AG20443 (cell line): Measurements from ENCODE around the gene MFSD8.
"Not testable (repeated sequence)": the region's sequence is repeated elsewhere in the genome, so short reads cannot be mapped to it uniquely, and the experiment has no call there.

Experiments used
- DNase-seq: peaks from one replicate; pipeline ENCODE4 v3.0.0; 2012; ENCODE audit warnings: low spot score, mixed read lengths

Gene MFSD8, protein sequence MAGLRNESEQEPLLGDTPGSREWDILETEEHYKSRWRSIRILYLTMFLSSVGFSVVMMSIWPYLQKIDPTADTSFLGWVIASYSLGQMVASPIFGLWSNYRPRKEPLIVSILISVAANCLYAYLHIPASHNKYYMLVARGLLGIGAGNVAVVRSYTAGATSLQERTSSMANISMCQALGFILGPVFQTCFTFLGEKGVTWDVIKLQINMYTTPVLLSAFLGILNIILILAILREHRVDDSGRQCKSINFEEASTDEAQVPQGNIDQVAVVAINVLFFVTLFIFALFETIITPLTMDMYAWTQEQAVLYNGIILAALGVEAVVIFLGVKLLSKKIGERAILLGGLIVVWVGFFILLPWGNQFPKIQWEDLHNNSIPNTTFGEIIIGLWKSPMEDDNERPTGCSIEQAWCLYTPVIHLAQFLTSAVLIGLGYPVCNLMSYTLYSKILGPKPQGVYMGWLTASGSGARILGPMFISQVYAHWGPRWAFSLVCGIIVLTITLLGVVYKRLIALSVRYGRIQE

DNA sequence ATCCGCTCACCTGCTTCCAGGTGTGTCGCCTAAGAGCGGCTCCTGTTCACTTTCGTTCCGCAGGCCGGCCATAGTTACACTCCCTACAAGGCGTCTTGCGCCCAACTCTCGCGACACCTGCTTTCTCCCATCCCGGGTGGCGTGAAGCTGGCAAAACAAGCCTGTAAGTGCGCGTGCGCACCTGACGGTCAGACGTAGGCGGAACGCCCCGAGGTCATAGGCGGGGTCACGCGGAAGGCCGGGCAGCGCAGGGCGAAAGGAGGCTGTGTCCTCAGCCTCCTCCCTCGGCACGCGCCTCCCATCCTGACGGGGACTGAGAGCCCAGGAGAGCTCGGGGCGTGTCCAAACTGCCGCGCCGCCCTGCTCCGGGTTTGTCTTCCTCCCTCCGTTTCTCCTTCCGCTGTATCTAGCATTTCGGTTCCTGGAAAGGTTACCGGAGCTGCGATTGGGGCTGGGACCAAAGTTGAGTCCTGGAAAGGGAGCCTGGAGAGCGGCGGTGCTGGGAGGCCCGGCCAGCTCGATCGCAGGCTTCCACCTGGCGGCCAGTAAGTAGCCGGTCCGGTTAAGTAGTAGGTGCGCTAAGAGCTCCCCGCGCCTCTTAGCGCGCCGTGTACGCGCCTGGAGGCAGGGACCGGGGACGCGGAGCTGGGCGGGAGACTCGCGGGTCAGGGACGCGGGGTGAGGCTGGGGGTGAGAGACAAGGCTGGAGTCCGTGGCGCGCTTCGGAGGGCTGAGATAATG lies at the start of gene MFSD8, which contains the start of gene ABHD18:
Gene MFSD8 (minus strand): TSS at position 112 of the 741 bp plus-strand sequence. CDS start 40 bp downstream, at position 72.
Gene ABHD18 (plus strand): TSS at position 345 of the 741 bp plus-strand sequence. CDS start 17,550 bp downstream, outside the sequence.
- DNase-seq, result peak; percentile 98

DNA sequence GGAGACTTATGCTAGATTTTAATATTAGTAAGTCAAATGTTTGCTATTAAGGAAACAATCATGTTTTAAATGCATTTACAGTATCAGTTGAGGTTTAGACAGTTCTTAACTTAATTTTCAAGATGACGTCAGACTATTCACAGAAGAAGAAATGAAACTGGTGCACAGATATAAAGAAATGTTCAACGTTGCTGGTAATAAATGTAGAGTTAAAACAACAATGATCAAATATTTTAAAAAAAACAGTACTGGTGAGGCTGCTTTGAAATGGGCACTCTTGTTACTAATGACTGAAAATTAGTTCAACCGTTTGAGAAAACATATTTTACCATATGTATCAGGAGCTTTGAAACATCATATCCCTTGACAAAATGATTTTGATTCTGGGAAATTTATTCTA lies 44.5 kb upstream of the MFSD8 start:
- DNase-seq, result no peak

DNA sequence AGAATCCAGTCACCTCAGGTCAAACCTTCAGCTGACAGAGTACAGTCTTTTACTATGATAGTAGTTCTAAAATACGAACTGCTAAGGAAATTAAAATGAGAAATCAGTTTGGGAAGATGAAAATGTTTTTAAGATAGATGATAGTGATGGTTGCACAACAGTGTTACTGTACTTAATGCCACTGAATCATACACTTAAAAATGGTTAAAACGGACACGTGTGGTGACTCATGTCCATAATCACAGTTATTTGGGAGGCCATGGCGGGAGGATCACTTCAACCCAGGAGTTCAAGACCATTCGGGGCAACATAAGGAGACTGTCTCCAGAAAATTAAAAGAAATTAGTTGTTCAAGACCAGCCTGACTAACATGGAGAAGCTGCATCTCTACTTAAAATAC lies 41.6 kb upstream of the MFSD8 start:
- DNase-seq, result no peak

DNA sequence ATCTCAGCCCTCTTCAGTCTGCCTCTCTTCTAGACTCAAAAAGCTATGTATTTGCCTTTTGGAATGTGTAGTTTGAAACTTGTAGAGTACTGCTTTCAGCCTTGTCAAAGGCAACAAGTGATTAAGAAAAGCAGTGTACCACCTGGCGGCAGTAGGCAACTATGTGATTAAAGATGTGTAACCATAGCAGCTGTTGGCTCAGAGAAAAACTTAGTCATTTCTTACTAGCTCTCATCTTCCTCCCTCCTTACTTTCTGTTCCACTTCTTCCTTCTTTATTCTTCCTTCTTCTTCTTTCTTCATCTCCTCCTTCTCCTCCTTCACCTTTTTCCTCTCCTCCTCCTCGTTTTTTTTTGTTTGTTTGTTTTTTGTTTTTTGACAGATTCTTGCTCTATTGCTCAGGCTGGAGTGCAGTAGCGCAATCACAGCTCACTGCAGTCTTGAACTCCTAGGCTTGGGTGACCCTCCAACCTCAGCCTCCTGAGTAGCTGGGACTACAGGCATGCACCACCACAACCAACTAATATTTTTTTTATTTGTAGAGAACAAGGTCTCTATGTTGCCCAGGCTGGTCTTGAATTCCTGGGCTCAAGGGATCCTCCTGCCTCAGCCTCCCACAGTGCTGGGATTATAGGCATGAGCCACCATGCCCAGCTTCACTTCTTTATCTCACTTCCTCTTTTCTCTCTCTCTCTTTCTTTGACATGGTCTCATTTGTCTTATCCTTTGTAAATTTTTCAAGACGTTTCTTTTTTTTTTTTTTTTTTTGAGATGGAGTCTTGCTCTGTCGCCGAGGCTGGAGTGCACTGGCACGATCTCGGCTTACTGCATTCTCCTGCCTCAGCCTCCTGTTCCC lies 32.8 kb upstream of the MFSD8 start:
- peak; percentile 34 for DNase-seq

DNA sequence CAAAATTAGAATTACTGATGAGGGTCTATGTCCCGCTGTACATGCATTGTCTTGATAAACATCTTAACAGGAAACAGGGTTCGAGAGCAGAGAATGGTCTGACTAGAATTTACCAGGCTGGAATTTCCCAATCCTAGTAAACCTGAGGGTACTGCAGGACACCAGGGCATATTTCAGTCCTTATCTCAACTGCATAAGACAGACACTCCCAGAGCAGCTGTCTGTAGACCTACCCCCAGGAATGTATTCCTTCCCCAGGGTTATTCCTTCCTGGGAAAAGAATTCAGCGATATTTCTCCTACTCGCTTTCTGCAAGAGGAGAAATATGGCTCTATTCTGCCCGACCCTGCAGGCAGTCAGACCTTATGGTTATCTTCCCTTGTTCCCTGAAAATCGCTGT lies 31.5 kb upstream of the MFSD8 start:
- not testable (repeated sequence) for DNase-seq

DNA sequence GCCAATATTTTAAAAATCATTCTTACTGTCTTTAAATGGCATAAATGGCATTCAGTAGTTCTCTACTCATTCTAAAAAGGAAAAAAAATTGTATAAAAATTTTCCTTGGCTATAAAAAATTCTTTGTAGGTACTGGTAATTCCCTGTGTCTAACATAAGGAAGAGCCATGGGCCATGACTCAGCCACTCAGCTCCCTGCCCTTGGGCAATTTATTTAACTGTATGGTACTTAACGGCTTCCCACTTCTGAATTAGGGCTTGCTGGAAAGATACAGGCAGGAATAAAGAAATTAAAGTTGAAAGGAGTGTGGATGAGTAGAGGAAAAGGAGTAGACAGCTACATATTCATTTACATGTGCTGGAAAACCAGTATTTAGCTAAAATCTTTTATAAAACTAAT lies 30.8 kb upstream of the MFSD8 start:
- DNase-seq, result peak; percentile 13

DNA sequence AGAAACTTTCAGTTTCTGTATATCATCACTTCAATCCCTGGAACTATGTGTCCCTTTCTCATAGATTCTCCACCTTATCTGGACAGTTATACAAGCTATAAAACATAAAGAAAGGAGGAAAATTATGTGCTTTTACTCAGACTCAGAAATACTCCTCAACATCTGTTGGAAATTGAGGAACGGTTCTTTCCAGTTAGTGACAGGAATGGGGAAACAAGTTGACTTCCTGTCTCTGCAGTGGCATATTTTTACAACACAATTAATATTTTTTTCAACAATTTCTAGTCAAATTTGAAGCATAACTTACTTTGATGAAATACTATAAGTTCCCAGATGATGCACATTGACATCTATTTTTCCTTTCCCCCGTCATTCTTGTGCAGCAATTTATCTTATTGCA lies 28.2 kb upstream of the MFSD8 start:
- DNase-seq, result no peak

DNA sequence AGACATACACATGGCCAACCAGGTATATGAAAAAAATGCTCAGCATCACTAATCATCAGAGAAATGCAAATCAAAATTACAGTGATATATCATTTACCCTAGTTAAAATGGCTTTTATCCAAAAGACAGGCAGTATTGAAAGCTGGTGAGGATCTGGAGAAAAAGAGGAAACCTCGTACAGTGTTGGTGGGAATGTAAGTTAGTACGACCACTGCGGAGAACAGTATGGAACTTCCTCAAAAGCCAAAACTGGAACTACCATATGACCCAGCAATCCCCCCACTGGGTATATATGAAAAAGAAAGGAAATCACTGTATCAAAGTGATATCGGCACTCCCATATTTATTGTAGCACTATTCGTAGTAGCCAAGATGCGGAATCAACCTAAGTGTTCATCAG lies 23.7 kb upstream of the MFSD8 start:
- no peak for DNase-seq

DNA sequence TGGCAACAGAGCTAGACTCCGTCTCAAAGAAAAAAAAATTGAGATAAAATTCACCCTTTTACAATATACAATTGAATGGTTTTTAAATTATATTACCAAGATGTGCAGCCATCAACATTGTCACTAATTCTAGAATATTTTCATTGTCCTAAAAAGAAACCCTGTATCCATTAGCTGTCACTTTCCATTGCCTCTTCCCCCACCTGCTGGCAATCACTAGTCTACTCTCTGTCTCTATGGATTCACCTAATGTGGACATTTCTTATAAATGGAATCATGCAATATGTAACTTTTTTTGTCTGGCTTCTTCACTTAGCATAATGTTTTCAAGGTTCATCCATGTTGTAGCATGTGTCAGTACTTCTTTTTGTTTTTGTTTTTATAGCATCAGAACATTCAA lies 21.0 kb upstream of the MFSD8 start:
- no peak for DNase-seq

DNA sequence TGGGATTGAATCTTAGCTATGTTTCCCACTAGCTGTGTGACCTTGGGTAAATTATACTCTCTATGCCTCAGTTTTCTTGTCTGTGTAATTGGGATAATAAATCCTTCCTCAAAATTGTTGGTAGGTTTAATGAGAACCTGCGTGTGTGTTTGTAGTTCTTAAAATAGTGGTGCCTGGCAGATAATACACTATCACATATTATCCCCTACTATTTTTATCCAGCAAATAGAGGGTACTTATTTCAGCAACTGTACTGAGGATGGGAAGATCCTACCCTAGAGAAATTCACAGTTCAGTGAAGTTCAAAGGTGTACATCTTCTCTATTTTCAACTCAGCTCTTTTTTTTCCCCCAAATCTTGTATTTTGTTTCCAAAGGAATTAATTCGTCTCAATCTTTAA lies 17.5 kb upstream of the MFSD8 start:
- DNase-seq, result no peak

DNA sequence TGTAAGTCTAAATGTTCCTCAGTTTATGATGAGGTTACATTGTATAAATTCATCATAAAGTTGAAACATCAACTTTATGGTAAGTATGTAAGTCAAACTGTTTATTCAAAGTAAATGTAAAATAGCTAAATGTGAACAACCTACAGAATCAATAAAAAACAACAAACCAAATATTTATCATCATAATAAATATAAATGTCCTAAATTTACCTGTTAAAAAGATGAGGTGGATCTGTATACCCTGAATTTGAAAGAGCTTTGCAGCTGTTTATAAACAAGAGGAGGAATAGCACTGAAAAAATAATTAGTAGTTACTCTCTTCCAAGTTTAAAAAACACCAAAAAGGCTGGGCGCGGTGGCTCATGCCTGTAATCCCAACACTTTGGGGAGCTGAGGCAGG lies 14.0 kb upstream of the MFSD8 start:
- no peak for DNase-seq

DNA sequence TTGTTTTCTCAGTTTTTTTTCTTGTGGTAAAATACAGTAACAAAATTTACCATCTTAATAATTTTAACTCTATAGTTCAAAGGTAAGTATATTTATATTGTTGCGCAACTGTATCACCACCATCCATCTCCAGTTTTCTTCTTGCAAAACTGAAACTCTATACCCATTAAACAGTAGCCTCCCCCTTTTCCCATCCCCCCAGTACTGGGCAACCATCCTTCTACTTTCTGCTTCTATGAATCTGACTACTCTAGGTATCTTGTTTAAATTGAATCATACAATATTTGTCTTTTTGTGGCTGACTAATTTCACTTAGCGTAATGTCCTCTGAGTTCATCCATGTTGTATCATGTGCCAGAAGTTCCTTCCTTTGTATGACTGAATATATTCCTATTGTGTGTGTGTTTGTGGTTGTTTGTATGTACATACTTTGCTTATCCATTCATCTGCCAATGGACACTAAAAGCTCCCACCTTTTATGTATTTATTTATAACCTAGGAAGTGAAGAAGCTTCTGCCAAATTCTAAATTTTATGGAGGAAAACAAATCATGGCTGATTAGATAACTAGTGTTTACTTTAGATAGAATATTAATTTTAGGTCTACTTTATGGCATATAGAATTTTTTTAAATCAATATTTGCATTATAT lies 10.3 kb upstream of the MFSD8 start:
- no peak for DNase-seq

DNA sequence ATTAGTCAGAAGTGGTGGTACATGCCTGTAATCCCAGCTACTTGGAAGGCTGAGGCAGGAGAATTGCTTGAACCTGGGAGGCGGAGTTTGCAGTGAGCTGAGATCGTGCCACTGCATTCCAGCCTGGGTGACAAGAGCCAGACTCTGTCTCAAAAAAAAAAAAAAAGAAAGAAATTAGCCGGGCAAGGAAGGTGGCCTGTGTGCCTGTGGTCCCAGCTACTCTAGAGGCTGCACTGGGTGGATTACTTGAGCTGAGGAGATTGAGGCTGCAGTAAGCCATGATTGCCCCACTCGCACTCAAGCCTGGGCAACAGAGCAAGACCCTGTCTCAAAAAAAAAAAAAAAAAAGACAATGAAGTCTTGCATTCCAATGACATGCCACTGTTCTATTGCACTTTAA lies 6.0 kb upstream of the MFSD8 start:
- DNase-seq, result not testable (repeated sequence)

DNA sequence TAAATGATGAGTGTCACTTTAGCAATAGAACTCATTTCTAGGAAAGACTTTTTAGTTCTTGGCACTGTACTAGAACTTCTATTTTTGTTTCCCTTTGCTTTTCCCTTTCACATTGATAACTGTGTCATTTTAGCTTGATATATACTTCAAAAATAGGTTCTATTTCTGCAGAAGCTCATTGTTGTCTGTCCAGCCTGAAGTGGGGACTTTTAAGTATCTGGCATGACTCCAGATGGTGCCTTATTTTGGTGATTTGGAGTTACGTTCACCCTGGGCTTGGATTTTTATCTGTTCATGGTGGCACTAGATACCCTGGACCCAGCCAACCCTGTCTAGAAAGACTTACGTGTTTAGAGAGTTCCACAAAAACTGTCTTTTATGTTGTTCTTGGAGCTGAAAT lies 3.6 kb upstream of the MFSD8 start:
- DNase-seq, result no peak

DNA sequence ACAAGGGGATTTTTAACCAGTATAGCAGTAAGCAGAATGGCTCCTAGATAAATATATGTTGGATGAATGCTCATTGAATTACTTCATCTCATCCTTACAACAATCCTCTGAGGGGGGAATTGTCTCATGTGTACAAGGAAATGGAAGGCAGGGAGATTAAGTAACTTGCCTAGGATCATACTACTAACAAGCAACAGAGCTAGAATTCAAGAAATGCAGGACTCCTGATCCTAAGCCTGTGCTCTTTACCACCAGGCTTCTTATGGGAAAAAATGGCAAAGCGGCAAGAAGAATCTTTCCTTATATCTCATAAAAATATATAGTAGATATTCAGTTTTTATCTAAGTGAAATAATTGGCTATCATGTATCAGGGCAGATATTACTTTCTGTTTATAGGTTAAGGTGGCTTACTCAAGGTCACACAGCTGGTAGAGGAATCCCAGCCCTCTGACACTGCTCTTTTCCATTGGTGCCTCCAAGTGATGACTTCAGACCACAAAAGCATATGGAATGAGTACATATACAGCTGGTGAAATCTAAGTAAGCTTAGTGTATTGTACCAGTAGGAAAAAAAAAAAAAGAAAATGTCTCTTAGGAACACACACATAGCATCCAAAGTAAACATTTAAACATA lies 2.3 kb upstream of the MFSD8 start:
- no peak for DNase-seq

DNA sequence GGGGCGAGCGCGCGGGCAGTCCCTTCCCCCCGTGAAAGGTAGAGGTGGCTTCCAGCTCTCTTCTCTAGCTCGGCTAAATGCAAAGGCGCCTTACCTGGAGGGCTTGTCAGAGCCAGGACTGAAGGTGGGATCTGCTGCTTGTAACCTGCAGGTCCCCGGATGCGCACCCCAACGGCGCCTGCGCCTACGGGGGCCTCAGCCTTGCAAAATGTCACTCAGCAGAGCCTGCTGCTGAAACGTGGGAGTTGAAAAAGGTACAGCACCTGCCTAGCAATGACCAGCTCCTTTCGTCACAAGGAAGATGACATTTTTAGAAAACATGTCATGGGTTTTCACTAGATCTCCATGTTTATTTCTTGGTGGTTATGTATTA lies 816 bp upstream of the MFSD8 start:
- peak; percentile 32 for DNase-seq

DNA sequence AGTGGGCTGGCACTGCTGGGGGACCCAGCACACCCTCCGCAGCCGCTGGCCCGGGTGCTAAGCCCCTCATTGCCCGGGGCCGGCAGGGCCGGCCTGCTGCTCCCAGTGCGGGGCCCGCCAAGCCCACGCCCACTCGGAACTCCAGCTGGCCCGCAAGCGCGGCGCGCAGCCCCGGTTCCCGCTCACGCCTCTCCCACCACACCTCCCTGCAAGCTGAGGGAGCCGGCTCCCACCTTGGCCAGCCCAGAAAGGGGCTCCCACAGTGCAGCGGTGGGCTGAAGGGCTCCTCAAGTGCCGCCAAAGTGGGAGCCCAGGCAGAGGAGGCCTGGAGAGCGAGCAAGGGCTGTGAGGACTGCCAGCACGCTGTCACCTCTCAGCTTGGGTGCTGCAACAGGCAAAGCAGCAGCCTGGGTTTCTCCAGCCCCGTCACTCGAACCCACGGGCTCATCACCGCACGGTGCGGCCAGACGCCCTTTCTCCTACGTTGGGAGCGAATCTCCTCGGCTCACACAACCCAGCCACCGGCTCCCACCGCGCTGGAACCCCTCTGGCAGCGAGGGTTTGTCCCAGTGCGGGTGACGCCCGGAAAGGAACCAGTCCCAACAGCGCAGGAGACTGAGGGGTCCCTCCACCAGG lies 429 bp downstream of the MFSD8 start:
- DNase-seq, result not testable (repeated sequence)

DNA sequence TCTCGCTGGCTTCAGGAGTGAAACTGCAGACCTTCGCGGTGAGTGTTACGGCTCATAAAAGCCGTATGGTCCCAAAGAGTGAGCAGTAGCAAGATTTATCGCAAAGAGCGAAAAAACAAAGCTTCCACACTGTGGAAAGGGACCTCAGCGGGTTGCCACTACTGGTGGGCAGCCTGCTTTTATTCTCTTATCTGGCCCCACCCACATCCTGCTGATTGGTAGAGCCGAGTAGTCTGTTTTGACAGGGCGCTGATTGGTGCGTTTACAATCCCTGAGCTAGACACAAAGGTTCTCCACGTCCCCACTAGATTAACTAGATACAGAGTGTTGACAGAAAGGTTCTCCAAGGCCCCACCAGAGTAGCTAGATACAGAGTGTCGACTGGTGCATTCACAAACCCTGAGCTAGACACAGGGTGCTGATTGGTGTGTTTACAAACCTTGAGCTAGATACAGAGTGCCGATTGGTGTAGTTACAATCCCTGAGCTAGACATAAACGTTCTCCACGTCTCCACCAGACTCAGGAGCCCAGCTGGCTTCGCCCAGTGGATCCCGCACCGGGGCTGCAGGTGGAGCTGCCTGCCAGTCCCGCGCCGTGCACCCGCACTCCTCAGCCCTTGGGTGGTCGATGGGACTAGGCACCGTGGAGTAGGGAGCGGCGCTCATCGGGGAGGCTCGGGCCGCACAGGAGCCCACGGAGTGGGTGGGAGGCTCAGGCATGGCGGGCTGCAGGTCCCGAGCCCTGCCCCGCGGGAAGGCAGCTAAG lies 1.2 kb downstream of the MFSD8 start:
- not testable (repeated sequence) for DNase-seq

DNA sequence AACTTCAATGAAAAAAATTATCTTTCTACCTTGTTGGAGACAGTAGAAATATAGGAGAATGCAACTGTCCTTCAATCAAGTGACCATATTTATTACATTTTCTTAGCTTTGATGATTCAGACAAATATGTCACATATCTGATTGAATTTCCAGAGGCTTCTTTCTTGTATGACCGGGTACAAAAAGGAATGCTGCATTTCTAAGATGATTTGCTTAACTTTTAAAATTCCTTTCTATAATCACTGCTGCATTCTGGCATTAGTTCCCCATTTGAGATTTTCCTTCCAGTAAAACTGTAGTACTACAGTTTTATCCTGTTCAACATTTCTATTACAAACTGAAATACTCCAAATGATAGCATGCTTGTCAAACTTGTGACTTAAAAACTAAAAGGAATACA lies 5.2 kb downstream of the MFSD8 start:
- no peak for DNase-seq

DNA sequence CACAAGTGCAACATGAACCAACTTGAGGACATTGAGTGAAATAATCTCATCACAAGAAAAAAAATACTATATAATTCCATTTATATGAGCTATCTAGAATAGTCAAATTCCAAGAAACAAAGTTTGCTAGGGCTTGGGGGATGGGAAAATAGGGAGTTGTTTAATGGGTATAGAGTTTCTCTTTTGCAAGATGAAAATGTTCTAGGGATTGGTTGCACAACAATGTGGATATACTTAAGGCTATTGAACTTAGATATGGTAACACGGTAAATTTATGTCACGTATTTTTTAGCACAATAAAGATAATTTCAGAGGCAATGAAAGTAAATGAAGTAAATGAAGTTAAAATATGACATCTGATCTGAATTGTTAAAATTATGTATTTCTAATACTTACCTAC lies 7.9 kb downstream of the MFSD8 start:
- no peak for DNase-seq
